LHCN-M2 (cell line): ENCODE measurements around the gene DNAJB8. TPM values are rescaled to one million over a fixed set of nuclear protein-coding genes. Genes with fewer than 3 reads are reported as not detected.

ENCODE experiments used
- total RNA-seq: library from RNA; depleted of rRNA; stranded (reverse); fragments of >200 nt; gene quantifications from 2 replicates; pipeline ENCODE4 v1.2.3, GENCODE V29; 2014; rRNA removed

Gene DNAJB8
- total RNA-seq, 1 experiment from 2014 or later: not detected

Other genes starting within 250 kb of the DNAJB8 start
- 0.17 and 0.90 TPM in 2 replicates for gene GATA2, start 26.3 kb upstream of the DNAJB8 start, total RNA-seq
- gene RPN1, start 183.9 kb upstream of the DNAJB8 start, total RNA-seq: 339 and 355 TPM in 2 replicates